Testis (tissue), 3 donors: ENCODE results near the gene BNC2. TPM values are rescaled to one million over a fixed set of nuclear protein-coding genes. Genes with fewer than 3 reads are reported as not detected.

Experiments used
- DNase-seq: peaks from one replicate; pipeline ENCODE4 v3.0.0-alpha.2; 2019
- H3K27ac ChIP-seq, 2 donors: fragments of 200-600 bp; sonication (generic); one replicate each; pipeline ENCODE4 v1.5.1; 2019
- H3K27me3 ChIP-seq: fragments of 200-600 bp; sonication (generic); one replicate; pipeline ENCODE4 v1.5.1; 2019
- H3K36me3 ChIP-seq: fragments of 200-600 bp; sonication (generic); one replicate; pipeline ENCODE4 v1.5.1; 2017; ENCODE audit warnings: low read depth; ENCODE audit errors: missing control alignments
- H3K4me1 ChIP-seq: fragments of 200-600 bp; sonication (generic); one replicate; pipeline ENCODE4 v1.5.1; 2019
- H3K4me3 ChIP-seq, 2 donors: fragments of 200-600 bp; sonication (generic); one replicate each; pipeline ENCODE4 v1.5.1; 2017 to 2019
- H3K9me3 ChIP-seq: fragments of 200-600 bp; sonication (generic); one replicate; pipeline ENCODE4 v1.5.1; 2017
- POLR2A ChIP-seq: fragments of 450-650 bp; IDR thresholded peaks from one replicate; pipeline ENCODE4 v1.6.1; 2017; ENCODE audit warnings: antibody characterized with exemption, mild to moderate bottlenecking, moderate library complexity
- WGBS, 2 donors: methylation state at CpG; one replicate each; pipeline ENCODE4 v1.1.5; 2018; 5-methylcytosine and 5-hydroxymethylcytosine counted together
- intact Hi-C: fragments of 100-400 bp; cut with DNase I; formaldehyde crosslinking; loops from one replicate; pipeline ENCODE4 v1.15.1; 2023; ENCODE audit warnings: low total_unique reads
- polyA plus RNA-seq: library from polyadenylated mRNA; stranded (reverse); fragments of 350-450 nt; fragmentation: Illumina TruSeq; extraction: RNeasy Lipid Tissue Mini Kit (QIAGEN cat#74804); gene quantifications from one replicate; pipeline ENCODE4 v1.2.3, GENCODE V29; 2014; ENCODE audit warnings: low read depth, low replicate concordance; ENCODE audit not compliant: insufficient read depth
- total RNA-seq, 2 donors: library from RNA; depleted of rRNA; stranded (reverse); fragments of >200 nt; gene quantifications; one replicate each; pipeline ENCODE4 v1.2.3, GENCODE V29; 2016
- TF ChIP-seq, protein P1 (sequence below), 3 experiments: fragments of 450-650 bp in 2 of 3; fragments of 200-600 bp in 1 of 3; sonication (generic) in 1 of 3; IDR thresholded peaks; one replicate each; pipeline ENCODE4 v1.5.1; 2016 to 2019; ENCODE audit warnings: antibody characterized with exemption in 3 of 3, mild to moderate bottlenecking in 2 of 3, moderate library complexity in 1 of 3

Gene BNC2
- total and polyA plus RNA-seq, 3 donors from 2014 or later, result 14.6 to 35.2 (median 32.0) TPM

DNA sequence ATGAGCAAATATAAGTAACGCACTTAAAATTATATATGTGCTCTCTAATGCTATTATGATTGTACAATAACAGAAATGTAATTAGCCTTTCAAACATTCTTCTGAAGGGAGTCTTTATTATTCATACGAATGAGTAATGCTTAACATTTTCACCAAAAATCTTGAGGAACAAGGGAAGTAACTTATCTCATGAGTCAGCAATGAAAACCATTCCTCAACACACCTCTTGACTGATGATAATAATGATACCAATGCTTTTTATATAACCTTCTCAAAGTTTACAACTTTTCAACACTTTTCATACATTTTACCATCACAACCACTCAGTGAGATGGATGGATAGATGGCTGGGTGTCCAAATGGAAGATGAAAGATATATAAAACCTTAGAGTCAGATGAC is 369.3 kb downstream of the BNC2 start:
- DNase-seq, result no peak
- intact Hi-C loops, result no loop called here
- Histone ChIP-seq H3K4me3 (no peak overlapping the region), H3K4me1 (no peaks in the 10 kb centered on the region), H3K27me3 (no peaks in the 10 kb centered on the region), H3K9me3 (no peaks in the 10 kb centered on the region), H3K36me3 (no peaks in the 10 kb centered on the region), H3K27ac (no peak overlapping the region)
- no peak for TF ChIP-seq POLR2A
- TF ChIP-seq, protein P1, sequence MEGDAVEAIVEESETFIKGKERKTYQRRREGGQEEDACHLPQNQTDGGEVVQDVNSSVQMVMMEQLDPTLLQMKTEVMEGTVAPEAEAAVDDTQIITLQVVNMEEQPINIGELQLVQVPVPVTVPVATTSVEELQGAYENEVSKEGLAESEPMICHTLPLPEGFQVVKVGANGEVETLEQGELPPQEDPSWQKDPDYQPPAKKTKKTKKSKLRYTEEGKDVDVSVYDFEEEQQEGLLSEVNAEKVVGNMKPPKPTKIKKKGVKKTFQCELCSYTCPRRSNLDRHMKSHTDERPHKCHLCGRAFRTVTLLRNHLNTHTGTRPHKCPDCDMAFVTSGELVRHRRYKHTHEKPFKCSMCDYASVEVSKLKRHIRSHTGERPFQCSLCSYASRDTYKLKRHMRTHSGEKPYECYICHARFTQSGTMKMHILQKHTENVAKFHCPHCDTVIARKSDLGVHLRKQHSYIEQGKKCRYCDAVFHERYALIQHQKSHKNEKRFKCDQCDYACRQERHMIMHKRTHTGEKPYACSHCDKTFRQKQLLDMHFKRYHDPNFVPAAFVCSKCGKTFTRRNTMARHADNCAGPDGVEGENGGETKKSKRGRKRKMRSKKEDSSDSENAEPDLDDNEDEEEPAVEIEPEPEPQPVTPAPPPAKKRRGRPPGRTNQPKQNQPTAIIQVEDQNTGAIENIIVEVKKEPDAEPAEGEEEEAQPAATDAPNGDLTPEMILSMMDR (IDR thresholded peaks at IDR 0.05), result no peak
- WGBS, 2 donors, result 97% methylated on average over 2 of the region's 2 CpGs

DNA sequence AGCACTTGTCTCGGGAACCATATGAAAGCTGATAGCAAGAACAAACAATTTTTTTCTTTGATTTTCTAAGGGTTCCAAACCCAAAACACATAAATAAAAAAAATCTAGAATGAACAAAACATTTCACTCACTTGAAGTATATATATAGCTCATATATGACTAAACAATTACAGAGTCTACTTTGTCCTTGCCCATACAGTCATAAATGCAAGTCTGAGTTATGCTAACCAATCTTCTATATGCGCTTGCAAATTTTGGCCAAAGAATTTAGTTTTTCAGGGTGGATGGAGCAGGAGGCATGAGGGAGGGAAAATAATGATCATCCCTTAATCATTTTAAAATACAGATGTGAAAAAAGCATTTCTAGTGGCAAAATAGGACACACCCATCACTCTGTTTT is 370.1 kb downstream of the BNC2 start:
- no peak for DNase-seq
- intact Hi-C loops, result no loop called here
- no peaks in the 10 kb centered on the region for H3K9me3 ChIP-seq
- H3K4me1 ChIP-seq, result no peaks in the 10 kb centered on the region
- H3K36me3 ChIP-seq, result no peaks in the 10 kb centered on the region
- no peak for TF ChIP-seq POLR2A
- TF ChIP-seq, protein P1 (IDR thresholded peaks at IDR 0.05), result no peak
- H3K27me3 ChIP-seq, result no peaks in the 10 kb centered on the region
- no peak overlapping the region for H3K27ac ChIP-seq
- no peak overlapping the region for H3K4me3 ChIP-seq
- 93 to 95% methylated on average over 2 of the region's 2 CpGs for WGBS, 2 donors

DNA sequence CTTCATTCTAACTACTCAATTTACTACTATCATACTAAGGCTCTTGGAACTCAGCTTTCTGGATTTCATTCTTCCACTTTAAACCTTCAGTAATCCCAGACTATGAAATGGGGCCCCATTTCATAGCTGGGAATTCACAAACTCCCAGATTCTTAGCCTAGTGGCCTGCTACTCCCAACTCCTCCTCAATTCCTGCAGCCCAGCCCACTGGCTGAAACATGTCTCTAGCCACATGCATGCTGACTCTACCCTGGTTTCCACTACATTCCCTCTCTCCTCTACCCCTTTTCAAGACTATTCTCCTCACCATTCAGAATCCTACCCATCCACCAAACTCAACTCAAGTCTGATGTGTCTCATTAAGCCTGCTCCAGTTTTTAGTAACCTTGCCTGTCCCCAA is 370.6 kb downstream of the BNC2 start:
- H3K27me3 ChIP-seq, result no peaks in the 10 kb centered on the region
- DNase-seq, result no peak
- H3K36me3 ChIP-seq, result no peaks in the 10 kb centered on the region
- no peak overlapping the region for H3K27ac ChIP-seq
- no peak for TF ChIP-seq POLR2A
- TF ChIP-seq, protein P1 (IDR thresholded peaks at IDR 0.05), result no peak
- H3K9me3 ChIP-seq, result no peaks in the 10 kb centered on the region
- intact Hi-C loops, result no loop called here
- no peaks in the 10 kb centered on the region for H3K4me1 ChIP-seq
- no peak overlapping the region for H3K4me3 ChIP-seq

DNA sequence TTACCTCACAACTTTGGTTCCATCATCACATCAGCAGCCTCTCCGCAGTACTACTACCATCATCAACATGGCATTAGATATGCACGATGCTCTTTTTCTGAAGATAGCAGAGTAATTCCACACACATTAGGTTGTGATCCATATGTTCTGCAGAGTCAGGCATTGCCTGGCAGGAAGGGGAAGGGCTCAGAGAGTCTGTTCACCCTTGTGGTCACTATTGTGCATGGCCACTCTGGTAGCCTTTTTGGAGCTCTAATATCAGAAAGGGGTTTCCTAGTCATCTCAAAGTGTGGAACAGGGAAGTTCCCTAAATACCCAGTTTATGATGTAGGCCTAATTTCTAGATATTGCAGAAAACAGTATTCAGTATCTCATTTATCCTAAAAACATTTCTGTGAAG is 373.6 kb downstream of the BNC2 start:
- Histone ChIP-seq H3K4me3 (no peak overlapping the region), H3K9me3 (no peaks in the 10 kb centered on the region), H3K4me1 (no peaks in the 10 kb centered on the region), H3K27me3 (no peaks in the 10 kb centered on the region), H3K27ac (no peak overlapping the region), H3K36me3 (no peaks in the 10 kb centered on the region)
- WGBS, 2 donors, result 93 to 96% methylated on average over 2 of the region's 2 CpGs
- intact Hi-C loops, result no loop called here
- TF ChIP-seq POLR2A, result no peak
- TF ChIP-seq, protein P1 (IDR thresholded peaks at IDR 0.05), result no peak
- DNase-seq, result no peak

DNA sequence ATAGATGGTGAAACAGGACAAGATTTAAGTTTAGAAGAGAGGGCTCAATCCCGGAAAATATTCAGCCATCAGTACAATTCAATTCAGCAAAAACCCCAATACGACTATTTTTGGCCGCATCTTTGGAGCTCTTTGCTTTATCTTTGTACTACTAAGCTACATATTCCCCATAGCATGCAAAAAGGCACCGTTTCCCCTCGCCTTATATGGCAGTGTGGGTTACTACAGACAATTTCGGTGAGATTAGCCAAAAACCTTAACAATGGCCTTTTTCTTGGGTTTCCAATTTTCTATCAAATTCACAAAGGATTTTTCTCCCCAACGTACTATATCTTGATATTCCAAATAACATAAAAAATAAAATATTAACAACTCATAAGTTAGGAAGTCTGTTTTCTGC is 382.6 kb downstream of the BNC2 start:
- no peak overlapping the region for H3K27ac ChIP-seq
- no peaks in the 10 kb centered on the region for H3K4me1 ChIP-seq
- H3K4me3 ChIP-seq, result no peak overlapping the region
- H3K9me3 ChIP-seq, result no peaks in the 10 kb centered on the region
- 91 to 94% methylated on average over 7 of the region's 7 CpGs for WGBS, 2 donors
- no peaks in the 10 kb centered on the region for H3K27me3 ChIP-seq
- intact Hi-C loops, result no loop called here
- no peak for TF ChIP-seq POLR2A
- TF ChIP-seq, protein P1 (IDR thresholded peaks at IDR 0.05), result no peak
- no peaks in the 10 kb centered on the region for H3K36me3 ChIP-seq
- no peak for DNase-seq
